ENCODE measurements around the gene CACNA1D. TPM values are rescaled to one million over a fixed set of nuclear protein-coding genes. Genes with fewer than 3 reads are reported as not detected.

The CACNA1D gene
- total RNA-seq, 1 experiment from 2014 or later, result 1.1 TPM

DNA sequence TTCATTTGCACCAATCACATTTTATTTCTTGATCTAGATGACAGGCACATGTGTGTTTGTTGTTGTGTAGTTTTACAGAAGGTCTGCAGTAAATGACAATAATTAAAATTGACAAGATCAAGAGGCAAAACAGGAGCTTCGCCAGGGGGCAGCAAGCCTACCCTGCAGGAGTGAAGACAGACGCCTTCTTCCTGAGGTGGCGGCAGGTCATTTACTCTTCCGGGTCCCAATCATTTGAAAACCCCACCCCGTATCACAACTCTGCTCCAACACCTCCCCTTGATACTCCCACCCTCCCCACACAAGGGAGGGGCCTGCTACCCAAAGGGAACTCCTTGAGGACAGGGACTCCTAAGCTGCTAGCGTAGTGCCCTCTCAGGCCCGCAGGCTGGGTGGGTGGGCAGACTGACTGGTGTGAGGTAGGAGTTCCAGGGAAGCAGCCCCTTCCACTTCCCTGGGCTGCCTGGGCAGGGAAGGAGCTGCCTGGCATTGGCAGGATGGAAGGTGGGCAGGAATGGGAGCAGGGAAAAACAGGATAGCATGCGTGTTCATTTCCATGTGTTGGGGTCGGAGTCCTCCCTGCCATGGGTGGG, 338.7 kb downstream of the CACNA1D start:
- no peaks in the 10 kb centered on the region for H3K79me2 ChIP-seq (ENCODE audit: insufficient read depth, low read length)
- BruUV-seq (replicated peaks), result no TSS peak
- H3K4me1 ChIP-seq (ENCODE audit: control insufficient read depth in 1 of 2, insufficient read depth in 2 of 2, low read length in 2 of 2), result no peaks in the 10 kb centered on the region
- no peak overlapping the region for H3K4me3 ChIP-seq (replicated peaks in 1 of 2; ENCODE audit: low read depth in 1 of 2, low read length in 2 of 2)
- RAD21 ChIA-PET (ENCODE audit: low non-redundant PET in 1 of 2, low total read pairs in 2 of 2, uncharacterized antibody in 2 of 2, unreplicated experiment in 2 of 2), result no interaction called here
- intact Hi-C loops (cut with micrococcal nuclease), result no loop called here
- H3K4me2 ChIP-seq (ENCODE audit: low read length), result no peak overlapping the region
- no peaks in the 10 kb centered on the region for H3K9me3 ChIP-seq (ENCODE audit: control insufficient read depth in 1 of 2, insufficient read depth in 1 of 2, low read depth in 1 of 2, low read length in 2 of 2)
- no peaks in the 10 kb centered on the region for H4K20me1 ChIP-seq (ENCODE audit: insufficient read depth)
- POLR2A ChIA-PET, result no interaction called here
- peaks cover 0 to 2% of the 10 kb centered on the region in 2 experiments; a peak in 1 of 4 replicates for H3K36me3 ChIP-seq (ENCODE audit: control insufficient read depth in 1 of 2, insufficient read depth in 2 of 2, low read length in 2 of 2)
- H3K9me2 ChIP-seq (ENCODE audit: insufficient read depth), result no peaks in the 10 kb centered on the region
- no peak overlapping the region for H3K9ac ChIP-seq (ENCODE audit: low read length)
- DNase-seq (ENCODE audit: low read depth, low spot score) (no peak), ATAC-seq (no peak)
- H3K27ac ChIP-seq (ENCODE audit: low read depth, low read length), result no peak overlapping the region
- no peaks in the 10 kb centered on the region for H3K27me3 ChIP-seq (ENCODE audit: insufficient read depth, low read length)
- TF ChIP-seq CEBPB (IDR thresholded peaks at IDR 0.05; ENCODE audit: low read depth) (no peak), TCF7L2 (IDR thresholded peaks at IDR 0.05; ENCODE audit: borderline replicate concordance, extremely low read depth, insufficient read depth, insufficient read length) (no peak), SIN3A (IDR thresholded peaks at IDR 0.05; ENCODE audit: low read depth) (no peak), ELF1 (IDR thresholded peaks at IDR 0.05; ENCODE audit: borderline replicate concordance, low read depth) (no peak), EZH2 (IDR thresholded peaks at IDR 0.05) (no peak), JUND (IDR thresholded peaks at IDR 0.05) (no peak), YY1 (IDR thresholded peaks at IDR 0.05; ENCODE audit: extremely low read depth, insufficient replicate concordance, low read depth, low read length) (no peak), SP1 (IDR thresholded peaks at IDR 0.05; ENCODE audit: low read depth) (no peak), POLR2A (IDR thresholded peaks at IDR 0.05; ENCODE audit: borderline replicate concordance, extremely low read depth, insufficient read depth, insufficient read length) (no peak), POLR2AphosphoS5 (IDR thresholded peaks at IDR 0.05; ENCODE audit: low read depth, low read length) (no peak), EZH2phosphoT487 (IDR thresholded peaks at IDR 0.05; ENCODE audit: borderline replicate concordance) (no peak), CBX3 (IDR thresholded peaks at IDR 0.05; ENCODE audit: low read depth) (no peak), ZFX (IDR thresholded peaks at IDR 0.05) (no peak), EGR1 (IDR thresholded peaks at IDR 0.05; ENCODE audit: low read depth) (no peak), FOSL1 (IDR thresholded peaks at IDR 0.05; ENCODE audit: low read depth) (no peak)
- TF ChIP-seq, protein P1, sequence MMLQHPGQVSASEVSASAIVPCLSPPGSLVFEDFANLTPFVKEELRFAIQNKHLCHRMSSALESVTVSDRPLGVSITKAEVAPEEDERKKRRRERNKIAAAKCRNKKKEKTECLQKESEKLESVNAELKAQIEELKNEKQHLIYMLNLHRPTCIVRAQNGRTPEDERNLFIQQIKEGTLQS (IDR thresholded peaks at IDR 0.05), result no peak
- TF ChIP-seq, protein P2, sequence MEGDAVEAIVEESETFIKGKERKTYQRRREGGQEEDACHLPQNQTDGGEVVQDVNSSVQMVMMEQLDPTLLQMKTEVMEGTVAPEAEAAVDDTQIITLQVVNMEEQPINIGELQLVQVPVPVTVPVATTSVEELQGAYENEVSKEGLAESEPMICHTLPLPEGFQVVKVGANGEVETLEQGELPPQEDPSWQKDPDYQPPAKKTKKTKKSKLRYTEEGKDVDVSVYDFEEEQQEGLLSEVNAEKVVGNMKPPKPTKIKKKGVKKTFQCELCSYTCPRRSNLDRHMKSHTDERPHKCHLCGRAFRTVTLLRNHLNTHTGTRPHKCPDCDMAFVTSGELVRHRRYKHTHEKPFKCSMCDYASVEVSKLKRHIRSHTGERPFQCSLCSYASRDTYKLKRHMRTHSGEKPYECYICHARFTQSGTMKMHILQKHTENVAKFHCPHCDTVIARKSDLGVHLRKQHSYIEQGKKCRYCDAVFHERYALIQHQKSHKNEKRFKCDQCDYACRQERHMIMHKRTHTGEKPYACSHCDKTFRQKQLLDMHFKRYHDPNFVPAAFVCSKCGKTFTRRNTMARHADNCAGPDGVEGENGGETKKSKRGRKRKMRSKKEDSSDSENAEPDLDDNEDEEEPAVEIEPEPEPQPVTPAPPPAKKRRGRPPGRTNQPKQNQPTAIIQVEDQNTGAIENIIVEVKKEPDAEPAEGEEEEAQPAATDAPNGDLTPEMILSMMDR (IDR thresholded peaks at IDR 0.05 in 2 of 3, conservative IDR thresholded peaks at IDR 0.05 in 1 of 3; ENCODE audit: borderline replicate concordance in 1 of 3, insufficient read depth in 1 of 3, low read depth in 2 of 3, low read length in 2 of 3), result no peak
- TF ChIP-seq, protein P3, sequence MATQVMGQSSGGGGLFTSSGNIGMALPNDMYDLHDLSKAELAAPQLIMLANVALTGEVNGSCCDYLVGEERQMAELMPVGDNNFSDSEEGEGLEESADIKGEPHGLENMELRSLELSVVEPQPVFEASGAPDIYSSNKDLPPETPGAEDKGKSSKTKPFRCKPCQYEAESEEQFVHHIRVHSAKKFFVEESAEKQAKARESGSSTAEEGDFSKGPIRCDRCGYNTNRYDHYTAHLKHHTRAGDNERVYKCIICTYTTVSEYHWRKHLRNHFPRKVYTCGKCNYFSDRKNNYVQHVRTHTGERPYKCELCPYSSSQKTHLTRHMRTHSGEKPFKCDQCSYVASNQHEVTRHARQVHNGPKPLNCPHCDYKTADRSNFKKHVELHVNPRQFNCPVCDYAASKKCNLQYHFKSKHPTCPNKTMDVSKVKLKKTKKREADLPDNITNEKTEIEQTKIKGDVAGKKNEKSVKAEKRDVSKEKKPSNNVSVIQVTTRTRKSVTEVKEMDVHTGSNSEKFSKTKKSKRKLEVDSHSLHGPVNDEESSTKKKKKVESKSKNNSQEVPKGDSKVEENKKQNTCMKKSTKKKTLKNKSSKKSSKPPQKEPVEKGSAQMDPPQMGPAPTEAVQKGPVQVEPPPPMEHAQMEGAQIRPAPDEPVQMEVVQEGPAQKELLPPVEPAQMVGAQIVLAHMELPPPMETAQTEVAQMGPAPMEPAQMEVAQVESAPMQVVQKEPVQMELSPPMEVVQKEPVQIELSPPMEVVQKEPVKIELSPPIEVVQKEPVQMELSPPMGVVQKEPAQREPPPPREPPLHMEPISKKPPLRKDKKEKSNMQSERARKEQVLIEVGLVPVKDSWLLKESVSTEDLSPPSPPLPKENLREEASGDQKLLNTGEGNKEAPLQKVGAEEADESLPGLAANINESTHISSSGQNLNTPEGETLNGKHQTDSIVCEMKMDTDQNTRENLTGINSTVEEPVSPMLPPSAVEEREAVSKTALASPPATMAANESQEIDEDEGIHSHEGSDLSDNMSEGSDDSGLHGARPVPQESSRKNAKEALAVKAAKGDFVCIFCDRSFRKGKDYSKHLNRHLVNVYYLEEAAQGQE (IDR thresholded peaks at IDR 0.05; ENCODE audit: low read depth), result no peak
- TF ChIP-seq, protein P4, sequence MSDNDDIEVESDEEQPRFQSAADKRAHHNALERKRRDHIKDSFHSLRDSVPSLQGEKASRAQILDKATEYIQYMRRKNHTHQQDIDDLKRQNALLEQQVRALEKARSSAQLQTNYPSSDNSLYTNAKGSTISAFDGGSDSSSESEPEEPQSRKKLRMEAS (IDR thresholded peaks at IDR 0.05), result no peak
- CTCF ChIA-PET, result no interaction called here
- no peak overlapping the region for H2AFZ ChIP-seq (ENCODE audit: low read depth, low read length, poor library complexity, severe bottlenecking)

Data from HCT116 (cell line).